GM13977 (cell line): Measurements from ENCODE around the gene DOCK9.

ENCODE experiments used
- DNase-seq: peaks from one replicate; pipeline ENCODE4 v3.0.0; 2012; ENCODE audit warnings: low spot score
- in situ Hi-C: fragments of 300-500 bp; cut with MboI; formaldehyde crosslinking; loops from one replicate; pipeline ENCODE4 v1.12.0; 2022; ENCODE audit warnings: low sequenced_read_pairs, low pct_unique_long_range_greater_than_20kb, mixed read lengths, inconsistent platforms; ENCODE audit not compliant: unreplicated experiment
- TF ChIP-seq, protein P1 (sequence below): IDR thresholded peaks from 2 replicates; pipeline ENCODE4 v1.5.1; 2012; ENCODE audit warnings: mild to moderate bottlenecking, control low read depth; ENCODE audit not compliant: insufficient read depth; ENCODE audit errors: extremely low read depth, missing control alignments

DOCK9 gene, protein sequence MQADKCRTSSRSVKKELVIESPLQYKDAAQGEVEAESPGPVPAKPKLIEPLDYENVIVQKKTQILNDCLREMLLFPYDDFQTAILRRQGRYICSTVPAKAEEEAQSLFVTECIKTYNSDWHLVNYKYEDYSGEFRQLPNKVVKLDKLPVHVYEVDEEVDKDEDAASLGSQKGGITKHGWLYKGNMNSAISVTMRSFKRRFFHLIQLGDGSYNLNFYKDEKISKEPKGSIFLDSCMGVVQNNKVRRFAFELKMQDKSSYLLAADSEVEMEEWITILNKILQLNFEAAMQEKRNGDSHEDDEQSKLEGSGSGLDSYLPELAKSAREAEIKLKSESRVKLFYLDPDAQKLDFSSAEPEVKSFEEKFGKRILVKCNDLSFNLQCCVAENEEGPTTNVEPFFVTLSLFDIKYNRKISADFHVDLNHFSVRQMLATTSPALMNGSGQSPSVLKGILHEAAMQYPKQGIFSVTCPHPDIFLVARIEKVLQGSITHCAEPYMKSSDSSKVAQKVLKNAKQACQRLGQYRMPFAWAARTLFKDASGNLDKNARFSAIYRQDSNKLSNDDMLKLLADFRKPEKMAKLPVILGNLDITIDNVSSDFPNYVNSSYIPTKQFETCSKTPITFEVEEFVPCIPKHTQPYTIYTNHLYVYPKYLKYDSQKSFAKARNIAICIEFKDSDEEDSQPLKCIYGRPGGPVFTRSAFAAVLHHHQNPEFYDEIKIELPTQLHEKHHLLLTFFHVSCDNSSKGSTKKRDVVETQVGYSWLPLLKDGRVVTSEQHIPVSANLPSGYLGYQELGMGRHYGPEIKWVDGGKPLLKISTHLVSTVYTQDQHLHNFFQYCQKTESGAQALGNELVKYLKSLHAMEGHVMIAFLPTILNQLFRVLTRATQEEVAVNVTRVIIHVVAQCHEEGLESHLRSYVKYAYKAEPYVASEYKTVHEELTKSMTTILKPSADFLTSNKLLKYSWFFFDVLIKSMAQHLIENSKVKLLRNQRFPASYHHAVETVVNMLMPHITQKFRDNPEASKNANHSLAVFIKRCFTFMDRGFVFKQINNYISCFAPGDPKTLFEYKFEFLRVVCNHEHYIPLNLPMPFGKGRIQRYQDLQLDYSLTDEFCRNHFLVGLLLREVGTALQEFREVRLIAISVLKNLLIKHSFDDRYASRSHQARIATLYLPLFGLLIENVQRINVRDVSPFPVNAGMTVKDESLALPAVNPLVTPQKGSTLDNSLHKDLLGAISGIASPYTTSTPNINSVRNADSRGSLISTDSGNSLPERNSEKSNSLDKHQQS (N-terminal part only)

DNA sequence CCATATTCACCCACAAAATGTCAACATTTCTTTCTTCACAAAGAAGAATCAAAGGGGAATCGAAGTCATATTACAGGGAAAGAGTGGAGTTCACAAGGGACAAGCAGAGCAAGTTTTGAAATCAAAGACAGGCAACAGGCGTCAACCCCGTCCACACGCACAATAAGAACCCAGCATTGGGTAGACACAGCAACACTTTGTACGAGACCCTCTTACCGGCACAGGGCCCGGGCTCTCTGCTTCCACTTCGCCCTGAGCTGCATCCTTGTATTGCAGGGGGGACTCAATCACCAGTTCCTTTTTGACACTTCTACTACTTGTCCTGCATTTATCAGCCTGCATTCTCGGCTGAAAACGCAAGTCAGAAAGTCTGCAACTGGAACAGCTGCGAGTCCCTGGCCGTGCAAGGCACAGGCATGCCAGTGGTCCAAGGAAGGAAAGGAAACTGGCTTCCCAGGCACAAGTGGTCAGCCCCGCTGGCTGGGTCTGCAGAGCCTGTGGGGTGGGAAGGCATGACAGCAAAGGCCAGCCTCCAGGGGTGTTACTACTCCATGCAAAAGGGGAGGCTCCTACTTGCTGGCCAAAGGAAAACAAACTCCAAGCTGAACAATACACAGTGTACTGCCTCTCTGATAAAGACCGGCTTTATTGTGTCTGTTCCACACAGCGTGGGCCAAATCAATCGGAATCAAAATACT lies at the start of gene DOCK9:
Gene DOCK9, minus strand, starts transcription at position 497 of the 698 bp plus-strand sequence. Its CDS starts 155 bp downstream, at position 342.
- in situ Hi-C loops = no loop called here
- TF ChIP-seq, protein P1, sequence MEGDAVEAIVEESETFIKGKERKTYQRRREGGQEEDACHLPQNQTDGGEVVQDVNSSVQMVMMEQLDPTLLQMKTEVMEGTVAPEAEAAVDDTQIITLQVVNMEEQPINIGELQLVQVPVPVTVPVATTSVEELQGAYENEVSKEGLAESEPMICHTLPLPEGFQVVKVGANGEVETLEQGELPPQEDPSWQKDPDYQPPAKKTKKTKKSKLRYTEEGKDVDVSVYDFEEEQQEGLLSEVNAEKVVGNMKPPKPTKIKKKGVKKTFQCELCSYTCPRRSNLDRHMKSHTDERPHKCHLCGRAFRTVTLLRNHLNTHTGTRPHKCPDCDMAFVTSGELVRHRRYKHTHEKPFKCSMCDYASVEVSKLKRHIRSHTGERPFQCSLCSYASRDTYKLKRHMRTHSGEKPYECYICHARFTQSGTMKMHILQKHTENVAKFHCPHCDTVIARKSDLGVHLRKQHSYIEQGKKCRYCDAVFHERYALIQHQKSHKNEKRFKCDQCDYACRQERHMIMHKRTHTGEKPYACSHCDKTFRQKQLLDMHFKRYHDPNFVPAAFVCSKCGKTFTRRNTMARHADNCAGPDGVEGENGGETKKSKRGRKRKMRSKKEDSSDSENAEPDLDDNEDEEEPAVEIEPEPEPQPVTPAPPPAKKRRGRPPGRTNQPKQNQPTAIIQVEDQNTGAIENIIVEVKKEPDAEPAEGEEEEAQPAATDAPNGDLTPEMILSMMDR = no peak
- DNase-seq = no peak

DNA sequence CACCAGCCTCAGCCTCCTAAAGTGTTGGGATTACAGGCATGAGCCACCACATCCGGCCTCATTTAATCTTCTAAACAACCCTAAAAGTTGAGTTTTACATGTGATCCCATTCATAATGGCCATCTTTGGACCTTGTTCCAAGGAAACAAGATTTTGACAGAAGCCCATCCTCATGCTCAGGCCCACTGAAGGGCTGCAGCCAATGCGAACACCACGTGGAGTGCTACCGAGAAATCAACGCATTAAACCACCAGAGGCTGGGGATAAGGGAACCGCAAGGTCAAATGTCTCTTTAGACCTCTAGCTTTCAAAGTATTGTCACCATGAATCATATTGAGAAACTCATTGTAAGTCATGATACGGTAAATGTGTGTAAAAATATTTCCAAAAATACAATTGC lies 49.4 kb upstream of the DOCK9 start:
- DNase-seq = no peak
- in situ Hi-C loops = no loop called here

DNA sequence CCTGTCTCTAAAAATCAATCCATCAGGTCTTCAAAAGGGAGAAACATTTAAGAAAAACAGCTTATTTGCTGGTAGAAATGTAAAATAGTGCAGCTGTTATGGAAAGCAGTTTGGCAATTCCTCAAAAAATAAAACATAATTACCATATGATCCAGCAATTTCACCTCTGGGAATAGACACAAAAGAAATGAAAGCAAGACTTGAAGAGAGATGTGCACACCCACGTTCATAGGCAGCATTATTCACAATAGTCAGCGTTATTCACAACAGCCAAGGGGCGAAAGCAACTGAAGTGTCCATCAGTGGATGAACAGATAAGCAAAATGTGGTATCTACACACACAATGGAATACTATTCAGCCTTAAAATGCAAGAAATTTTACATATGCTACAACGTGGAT lies 45.1 kb upstream of the DOCK9 start:
- TF ChIP-seq, protein P1 = no peak
- DNase-seq = no peak
- in situ Hi-C loops = no loop called here

More for the DNA sequence above, 49.4 kb upstream of the DOCK9 start:
- TF ChIP-seq, protein P1 = no peak

DNA sequence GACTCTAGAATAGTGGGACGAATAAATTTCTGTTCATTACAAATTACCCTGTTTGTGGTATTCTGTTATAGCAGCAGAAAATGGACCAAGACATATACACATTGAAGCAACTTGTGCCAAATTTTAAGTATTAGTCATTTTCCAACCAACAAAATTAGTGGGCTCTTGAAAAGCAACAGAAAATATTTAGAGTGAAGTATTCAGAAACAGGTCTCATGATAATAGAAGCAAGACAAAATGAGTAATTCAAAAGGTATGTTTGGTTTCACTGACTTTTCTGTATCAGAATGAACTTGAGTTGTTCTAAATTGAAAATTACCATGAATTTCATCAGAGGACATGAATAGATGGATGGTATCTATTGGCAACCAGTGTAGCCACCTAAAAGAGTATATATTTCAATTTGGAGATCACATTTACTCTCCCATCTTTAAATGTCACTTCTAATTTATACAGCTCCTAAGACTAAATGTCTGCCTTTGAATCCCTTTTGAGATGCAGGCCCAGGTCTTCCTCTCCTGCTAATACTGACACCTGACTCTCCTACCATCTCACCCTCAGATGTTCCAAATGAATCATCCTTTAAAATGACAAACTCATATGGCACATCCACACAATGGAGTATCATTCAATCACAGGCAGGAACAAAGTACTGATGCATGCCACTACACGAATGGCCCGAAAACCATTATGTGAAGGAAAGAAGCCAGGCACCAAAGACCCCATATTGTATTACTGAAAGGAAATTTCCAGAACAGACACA lies 40.7 kb upstream of the DOCK9 start:
- TF ChIP-seq, protein P1 = no peak
- in situ Hi-C loops = no loop called here
- no peak for DNase-seq

DNA sequence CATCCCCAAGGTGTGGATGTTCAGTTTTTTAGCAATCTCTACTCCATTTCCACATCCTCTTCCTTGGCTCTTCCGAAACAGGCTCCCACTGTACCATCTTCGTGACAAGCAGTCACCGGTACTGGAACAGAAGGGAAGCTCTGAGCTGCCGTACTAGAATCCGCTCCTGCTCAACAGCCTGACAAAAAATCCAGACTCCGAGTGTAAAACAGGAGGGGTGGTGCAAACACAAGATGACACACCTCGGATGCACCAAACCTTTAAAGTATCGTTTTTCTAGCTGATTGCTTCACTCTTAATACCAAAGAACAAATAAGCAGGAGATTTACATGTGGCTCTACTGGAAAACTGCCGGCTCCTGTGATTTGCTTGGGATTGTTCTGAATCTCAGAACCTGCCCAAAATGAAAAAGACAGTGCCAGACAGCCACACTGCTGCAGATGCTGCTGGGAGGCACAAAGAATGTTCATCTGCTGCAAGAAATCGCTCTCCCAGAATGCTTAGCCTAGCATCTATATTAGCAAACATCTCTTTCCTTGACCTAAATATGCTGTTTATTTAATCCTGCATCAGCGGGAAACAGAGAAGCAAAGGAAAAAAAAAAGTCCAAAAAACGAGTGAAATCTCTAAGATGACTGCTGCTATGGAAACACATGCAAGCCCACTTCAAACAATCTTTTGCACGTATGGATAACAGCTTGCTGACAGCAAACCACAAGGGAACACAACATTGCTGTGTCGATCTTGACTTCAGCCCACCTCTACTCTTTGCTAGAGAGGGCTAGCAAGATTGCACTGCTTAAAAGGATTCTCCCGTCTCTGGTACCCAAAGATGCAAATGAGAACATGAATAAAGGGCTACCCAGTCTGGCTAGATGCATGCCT lies 38.0 kb upstream of the DOCK9 start:
- DNase-seq = no peak
- TF ChIP-seq, protein P1 = no peak
- in situ Hi-C loops = no loop called here
